Pulmonary artery endothelial cell (primary cell): Measurements from ENCODE around the gene CHRM5. TPM values are rescaled to one million over a fixed set of nuclear protein-coding genes. Genes with fewer than 3 reads are reported as not detected.
A peak's percentile ranks its signal among the peaks of the same experiment; 100 is the strongest.
"Not testable (repeated sequence)": the region's sequence is repeated elsewhere in the genome, so short reads cannot be mapped to it uniquely, and the experiment has no call there.

Experiments
- DNase-seq: peaks from one replicate; pipeline ENCODE4 v3.0.0-alpha.2; 2011; ENCODE audit warnings: low read depth, low spot score
- total RNA-seq: library from RNA; depleted of rRNA; stranded (reverse); fragments of >200 nt; gene quantifications from 2 replicates; pipeline ENCODE4 v1.2.3, GENCODE V29; 2014

CHRM5 gene
- total RNA-seq, 1 donor from 2014 or later: not detected

DNA sequence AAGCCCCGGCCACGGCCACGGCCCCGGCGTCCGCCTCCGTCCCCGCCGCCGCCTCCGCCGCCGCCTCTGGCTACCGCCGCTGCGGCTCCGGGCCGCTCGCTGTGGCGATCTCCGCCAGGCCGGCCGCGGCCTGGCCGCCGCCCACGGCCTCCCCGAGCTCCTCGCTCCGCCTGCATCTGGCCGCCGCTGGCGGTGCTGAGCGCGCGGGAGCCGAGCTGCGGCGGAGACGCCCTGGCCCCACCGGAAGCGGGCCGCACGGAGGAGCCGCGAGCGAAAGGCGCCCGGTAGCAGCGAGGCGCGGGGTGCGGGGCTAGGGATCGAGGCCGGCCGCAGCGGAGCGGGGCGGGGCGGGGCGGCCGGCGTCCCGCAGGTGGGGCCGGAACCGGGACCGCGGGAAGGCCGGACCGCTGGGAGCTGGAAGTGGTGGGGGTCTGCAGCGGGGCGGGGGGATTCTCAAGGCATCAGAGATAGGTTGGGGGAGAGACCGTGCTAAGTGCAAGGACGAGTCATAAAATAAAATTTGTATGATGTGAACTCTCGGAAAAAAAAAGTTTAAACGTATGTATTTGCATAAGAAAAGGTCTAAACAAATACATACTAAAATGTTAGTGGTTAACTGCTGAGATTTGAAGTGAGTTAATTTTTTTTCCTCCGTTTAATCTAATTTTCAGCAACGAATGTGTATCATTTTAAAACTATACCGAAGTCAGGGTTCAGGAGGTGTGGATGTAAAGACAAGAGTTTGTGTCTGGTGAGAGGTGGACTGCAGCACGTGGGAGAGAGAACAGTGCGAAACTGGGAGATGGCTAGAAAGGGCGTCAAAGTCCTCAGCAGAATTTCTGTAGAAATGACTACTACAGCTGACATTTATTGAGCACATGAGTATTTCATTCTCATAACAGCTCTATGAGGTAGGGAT is 70.8 kb downstream of the CHRM5 start, which contains the start of gene AVEN:
TSS of gene AVEN (minus strand) at position 334 of the 919 bp plus-strand sequence. CDS start at position 176, 158 bp downstream.
- no peak for DNase-seq

DNA sequence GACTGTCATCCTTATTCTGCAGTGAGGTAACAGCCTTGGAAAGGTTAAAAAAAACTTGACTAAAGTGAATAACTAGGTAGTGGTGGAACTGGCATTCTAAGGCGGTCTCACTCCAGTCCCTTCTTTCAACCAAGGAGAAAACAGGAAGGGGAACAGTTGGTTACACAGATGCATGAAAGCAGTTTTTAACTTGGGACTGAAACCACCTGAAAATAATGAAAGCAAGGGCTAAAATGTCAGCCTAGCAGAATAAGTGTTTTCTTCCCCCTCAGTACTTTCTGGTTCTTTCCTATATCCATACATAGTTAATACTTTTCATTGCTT is 71.5 kb downstream of the CHRM5 start:
- DNase-seq: no peak

DNA sequence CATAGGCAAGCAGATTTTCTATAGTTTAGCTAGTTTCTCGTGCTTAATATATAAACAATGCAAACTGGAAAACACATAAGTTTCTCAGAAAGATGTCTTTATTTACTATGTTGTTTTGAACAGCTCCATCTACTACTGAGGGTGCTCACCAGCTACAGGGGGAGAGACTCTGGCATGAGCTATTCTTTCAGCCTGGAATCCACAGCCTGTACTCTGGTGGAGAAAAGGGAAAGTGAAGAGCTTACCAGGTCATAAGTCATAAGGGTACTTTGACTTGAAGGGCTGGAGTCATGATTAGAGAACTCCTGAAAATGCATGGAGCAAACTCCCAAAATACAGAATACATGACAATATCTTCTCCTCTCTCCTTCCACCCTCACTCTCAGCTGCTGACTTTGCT is 75.1 kb downstream of the CHRM5 start:
- no peak for DNase-seq

DNA sequence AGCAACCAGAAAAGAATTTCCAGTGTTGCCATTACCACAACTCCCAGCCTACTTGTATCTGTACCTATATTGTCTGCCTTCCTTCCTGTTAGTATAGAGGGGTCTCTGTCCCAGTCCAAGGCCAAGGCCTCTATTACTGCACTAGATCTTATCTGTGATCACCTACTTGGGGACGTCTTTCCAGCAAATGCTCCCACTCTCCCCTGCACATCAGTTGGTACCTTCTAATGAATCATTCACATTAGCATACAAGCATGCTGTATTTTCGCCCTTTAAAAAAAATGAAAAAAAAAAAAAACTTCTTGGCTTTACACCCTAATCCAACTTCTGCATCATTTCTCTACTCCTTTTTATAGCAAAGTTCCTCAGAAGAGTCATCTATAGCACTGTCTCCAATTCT is 75.5 kb downstream of the CHRM5 start:
- DNase-seq: no peak

DNA sequence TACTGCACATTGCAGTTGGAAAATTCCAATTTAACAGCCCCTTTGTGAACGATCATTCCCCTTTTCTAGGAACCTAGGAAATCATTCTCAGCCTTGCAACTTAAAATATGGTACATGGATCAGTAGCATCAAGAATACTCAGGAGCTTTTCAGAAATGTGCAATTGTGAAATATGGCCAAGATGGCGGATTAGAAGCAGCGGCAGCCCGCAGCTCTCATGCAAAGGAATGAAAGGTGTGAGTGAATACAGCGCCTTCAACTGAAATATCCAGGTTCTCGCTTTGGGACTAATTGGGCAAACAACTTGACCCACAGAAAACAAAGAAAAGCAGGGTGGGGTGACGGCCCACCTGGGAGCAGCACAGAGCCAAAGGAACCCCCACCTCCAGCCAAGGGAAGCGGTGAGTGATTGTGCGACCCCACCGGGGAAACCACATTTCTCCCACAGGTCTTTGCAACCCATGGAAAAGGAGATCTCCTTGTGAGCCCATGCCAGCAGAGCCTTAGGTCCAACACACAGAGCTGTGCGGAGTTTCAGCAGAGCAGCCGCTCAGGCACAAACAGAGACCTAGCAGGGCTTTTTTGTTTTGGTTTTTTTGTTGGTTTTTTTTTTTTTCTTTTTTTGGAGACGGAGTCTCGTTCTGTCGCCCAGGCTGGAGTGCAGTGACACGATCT is 78.3 kb downstream of the CHRM5 start:
- no peak for DNase-seq

DNA sequence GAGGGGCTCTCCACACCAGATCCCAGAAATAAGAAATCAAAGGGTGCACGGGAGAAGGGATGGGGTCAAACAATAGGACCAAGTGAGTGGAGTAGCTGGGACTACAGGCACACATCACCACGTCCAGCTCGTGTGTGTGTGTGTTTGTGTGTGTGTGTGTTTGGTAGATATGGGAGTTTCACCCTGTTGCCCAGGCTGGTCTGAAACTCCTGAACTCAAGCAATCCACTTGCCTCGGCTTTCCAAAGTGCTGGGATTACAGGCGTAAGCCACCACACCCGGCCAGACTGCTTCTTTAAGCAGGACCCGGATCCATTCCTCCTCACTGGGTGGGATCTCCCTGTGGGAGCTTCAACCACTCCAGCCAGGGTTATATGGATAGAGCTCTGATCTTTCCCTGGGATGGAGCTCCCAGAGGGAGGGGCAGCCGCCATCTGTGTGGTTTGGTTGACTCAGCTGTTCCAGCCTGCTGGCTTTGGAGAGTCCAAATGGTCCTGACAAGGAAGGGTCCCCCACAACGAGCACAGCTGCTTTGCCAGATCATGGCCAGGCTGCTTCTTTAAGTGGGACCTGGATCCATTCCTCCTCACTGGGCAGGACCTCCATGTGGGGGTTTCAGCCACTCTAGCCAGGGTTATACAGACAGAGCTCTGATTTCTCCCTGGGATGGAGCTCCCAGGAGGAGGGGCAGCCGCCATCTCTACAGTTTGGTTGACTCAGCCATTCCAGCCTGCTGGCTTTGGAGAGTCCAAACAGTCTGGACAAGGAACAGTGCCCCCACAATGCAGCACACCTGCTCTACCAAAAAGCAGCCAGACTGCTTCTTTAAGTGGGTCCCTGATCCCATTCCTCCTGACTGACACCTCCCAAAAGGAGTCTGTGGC is 79.8 kb downstream of the CHRM5 start:
- no peak for DNase-seq

DNA sequence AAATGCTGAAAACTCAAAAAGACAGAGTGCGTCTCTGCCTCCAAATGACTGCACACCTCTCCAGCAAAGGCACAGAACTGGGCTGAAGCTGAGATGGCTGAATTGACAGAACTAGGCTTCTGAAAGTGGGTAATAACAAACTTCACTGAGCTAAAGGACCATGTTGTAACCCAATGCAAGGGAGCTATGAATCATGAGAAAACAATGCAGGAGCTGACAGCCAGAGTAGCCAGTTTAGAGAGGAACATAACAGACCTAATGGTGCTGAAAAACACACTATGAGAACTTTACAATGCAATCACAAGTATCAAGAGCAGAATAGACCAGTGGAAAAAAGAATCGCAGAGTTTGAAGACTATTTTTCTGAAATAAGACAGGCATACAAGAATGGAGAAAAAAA is 80.8 kb downstream of the CHRM5 start:
- DNase-seq: no peak

DNA sequence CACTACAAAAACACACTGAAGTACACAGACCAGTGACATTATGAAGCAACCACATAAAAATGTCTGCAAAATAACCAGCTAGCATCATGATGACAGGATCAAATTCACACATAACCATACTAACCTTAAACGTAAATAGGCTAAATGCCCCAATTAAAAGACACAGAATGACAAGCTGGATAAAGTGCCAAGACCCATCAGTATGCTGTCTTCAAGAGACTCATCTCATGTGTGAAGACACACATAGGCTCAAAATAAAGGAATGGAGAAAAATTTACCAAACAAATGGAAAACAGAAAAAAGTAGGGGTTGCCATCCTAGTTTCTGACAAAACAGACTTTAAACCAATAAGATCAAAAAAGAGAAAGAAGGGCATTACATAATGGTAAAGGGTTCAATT is 82.1 kb downstream of the CHRM5 start:
- not testable (repeated sequence) for DNase-seq

DNA sequence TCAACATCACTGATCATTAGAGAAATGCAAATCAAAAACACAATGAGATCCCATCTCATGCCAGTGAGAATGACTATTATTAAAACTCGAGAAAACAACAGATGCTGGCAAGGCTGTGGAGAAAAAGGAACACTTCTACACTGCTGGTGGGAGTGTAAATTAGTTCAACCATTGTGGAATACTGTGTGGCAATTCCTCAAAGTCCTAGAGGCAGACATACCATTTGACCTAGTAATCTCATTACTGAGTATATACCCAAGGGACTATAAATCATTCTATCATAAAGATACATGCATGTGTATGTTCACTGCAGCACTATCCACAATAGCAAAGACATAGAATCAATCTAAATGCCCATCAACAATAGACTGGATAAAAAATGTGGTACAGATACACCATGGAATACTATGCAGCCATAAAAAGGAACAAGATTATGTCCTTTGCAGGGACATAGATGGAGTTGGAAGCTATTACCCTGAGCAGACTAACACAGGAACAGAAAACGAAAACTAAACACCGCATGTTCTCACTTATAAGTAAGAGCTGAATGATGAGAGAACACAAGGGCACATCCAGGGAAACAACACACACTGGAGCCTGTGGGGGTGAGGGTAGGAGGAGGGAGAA is 85.9 kb downstream of the CHRM5 start:
- DNase-seq: no peak

DNA sequence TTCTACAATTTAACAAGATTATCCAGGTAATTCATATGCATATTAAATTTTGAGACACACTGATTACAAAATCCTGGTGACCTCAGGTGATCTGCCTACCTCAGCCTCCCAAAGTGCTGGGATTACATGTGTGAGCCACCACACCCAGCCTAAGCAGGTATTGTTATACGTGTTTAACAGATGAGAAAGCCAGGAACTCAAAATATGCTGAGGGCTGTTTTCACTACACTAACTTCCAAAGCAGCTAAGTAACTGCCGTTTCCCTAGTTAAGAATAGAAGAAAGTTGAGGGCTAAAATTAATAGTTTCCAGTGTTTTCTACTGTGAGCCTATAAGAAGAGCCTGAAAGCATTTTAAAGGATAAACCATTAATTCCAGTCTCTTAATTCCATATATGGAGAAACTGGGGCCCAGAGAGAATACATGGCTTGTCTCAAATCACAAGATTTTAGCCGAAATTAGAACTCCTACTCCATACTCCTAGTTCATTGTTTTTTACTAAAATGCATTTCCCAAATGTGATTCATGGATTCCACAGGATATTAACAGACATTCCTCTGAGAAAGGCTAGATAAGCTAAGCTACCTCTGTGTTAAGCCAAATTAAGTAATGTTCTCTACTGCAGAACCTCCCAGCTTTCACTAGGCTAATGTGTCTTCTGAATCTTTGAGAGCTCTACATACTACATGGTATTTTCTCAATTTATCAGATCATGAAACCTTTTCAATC is 87.7 kb downstream of the CHRM5 start:
- DNase-seq: peak; percentile 57

DNA sequence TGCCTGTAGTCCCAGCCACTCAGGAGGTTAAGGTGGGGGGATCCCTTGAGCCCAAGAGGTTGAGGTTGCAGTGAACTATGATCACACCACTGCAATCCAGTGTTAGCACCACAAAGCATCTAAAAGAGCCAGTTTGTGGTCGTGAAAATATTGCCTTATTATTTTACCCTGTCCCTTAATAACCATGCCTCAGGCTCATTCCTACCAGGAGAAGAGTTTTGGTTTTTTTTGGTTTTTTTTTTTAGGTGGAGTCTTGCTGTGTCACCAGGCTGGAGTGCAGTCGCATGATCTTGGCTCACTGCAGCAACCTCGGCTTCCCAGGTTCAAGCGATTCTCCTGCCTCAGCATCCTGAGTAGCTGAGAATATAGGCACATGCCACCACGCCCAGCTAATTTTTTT is 88.6 kb downstream of the CHRM5 start:
- DNase-seq: no peak

DNA sequence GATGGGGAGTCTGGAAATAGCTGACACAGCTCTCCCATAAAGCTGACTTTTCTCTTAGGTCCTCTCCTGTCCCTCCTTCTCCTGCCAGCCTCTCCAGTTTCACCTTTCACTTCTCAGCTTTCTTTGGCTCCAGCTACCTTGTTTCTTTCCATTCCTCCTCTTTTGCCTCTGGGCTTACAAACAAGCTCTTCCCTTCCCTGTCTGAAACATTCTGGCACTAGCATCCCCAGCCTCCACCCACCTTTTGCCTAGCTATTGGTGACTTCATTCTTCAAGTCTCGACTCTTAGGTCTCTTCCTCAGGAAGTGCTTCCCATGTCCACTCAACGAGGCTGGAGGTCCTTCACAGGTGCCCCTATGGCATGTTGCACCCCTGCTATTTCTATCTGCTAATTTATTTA is 91.2 kb downstream of the CHRM5 start:
- DNase-seq: no peak

DNA sequence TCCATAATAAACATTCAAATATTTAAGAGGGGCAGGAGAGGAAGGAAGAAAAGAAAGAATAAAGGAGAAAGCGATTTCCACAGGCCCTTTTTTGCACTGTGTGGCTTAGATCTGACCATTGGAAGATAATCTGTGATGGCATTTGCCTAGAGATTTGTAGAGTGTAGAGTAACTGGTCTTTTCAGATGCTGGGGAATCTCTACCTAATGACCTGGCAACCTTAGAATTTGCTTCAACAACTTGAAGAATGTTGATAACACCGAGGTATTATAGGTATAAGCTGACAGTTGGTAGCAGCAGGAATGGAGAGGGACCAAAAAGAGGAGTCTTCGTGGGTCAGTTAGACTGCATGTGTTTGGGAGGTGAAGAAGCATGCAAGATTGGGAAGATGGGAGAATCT is 91.6 kb downstream of the CHRM5 start:
- DNase-seq: no peak

DNA sequence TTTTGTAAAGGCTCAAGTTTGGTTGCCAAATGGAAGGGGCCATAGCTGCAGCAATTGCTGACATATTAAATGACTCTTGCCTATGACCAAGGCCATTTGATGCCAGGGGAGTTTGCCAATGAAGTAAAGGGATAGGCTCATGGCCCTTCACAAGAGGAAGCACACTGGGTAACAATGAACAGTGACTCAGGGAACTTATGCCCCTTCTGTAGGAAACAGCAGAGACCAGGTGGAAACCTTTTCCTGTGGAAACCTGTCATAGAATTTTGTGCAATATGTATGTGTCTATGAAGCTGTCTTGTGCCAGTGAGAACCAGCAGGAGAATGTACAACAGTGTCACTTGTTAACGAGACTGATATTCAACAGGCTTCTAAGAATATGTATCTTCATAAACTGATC is 96.1 kb downstream of the CHRM5 start:
- no peak for DNase-seq

DNA sequence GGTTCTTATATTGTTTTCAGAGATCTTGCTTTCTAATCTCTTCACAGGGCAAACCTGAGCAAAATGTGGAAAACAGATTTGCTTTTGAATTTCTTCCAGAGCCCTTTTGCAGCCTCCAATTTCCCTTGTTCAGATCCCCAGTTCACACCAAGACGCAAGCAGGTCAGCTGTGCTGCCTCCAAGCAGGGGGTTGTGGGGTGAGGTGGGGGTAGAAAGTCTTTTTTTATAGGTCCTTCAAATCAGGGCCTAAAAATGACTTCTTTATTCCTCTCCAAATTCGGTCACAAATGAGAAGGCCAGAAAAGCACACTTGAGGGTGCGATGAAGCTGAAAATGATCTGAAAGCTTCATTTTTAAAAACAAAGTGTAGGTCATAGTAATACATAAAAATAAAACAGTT is 97.0 kb downstream of the CHRM5 start:
- no peak for DNase-seq

DNA sequence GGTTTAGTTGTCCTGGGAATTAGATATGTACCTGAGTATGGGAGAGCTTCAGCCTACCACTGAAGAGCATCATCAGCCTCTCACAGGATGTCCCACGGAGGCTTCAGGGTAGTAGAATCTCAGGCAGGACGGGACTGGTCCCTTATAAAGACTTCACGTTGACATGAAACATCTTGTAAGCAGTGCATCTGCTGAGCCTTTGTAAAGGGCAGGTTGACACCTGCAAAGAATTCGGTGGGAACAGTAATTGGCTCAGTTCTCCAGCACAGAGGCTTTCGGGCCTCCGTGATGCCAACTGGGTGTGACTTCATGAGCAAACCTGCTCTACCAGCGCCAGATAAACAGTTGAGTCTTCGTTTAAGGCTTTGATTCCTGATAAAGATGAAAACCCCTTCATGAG is 97.6 kb downstream of the CHRM5 start:
- DNase-seq: no peak

DNA sequence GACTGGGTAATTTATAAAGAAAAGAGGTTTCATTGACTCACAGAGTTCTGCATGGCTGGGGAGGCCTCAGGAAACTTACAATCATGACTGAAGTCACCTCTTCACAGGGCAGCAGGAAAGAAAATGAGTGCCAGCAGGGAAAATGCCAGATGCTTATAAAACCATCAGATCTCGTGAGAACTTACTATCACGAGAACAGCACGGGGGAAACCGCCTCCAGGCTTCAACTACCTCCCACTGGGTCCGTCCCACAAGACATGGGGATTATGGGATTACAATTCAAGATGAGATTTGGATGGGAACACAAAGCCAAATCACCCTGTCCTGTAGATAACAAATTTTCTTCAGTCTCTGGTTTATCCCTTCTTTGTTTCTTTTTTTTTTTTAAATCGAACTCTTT is 101.7 kb downstream of the CHRM5 start:
- DNase-seq: no peak

DNA sequence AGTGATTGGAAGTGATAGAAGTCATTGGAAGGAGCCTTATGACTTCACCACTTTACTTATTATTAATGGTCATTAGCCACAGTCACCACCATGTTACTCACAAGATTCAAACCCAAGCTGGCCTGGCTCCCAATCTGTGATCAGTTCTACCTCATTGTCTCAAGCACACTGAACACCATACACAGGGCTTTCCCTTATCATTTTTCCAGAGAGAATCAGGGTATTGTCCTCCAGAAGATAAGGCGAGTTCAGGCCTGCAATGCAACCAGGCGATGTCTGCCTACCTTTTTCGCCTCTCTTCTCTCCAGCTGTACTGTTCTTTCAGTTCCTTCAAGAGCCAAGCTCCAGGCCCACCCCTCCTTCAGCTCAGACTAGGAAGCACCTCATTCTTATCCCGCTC is 108.5 kb downstream of the CHRM5 start:
- no peak for DNase-seq

DNA sequence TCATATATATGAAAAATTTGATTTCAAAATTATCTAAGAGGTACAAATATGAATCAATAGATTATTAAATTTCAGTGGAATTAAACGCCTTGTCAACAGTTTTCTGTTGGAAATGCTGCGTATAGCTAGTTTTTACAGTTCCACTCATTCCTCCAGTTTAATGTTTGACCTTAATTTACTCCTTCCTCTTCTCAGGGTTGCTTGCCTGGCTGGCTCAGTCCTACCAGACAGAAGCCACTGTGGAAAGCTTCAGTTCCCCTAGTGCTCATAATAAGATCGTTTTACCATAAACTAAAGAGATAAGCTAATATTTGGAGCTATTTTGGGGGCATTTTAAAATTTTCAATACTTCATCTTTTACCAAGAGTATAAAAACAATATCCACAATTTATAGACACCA is 110.6 kb downstream of the CHRM5 start:
- no peak for DNase-seq

DNA sequence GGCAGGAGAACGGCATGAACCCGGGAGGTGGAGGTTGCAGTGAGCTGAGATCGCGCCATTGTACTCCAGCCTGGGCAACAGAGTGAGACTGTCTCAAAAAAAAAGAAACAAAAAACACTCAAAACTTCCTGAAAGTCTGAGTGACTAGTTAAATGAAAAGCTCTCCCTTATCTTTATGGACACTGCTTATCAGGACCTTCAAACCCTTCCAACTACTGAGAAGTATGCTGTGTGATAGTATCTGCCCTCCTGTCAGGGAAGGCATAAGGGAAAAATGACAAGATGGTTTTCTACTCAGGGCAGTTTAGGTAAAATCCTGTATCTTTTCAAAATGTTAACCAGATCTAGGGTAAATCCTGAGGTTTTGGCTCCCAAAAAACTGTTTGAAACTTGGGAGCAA is 111.6 kb downstream of the CHRM5 start:
- DNase-seq: no peak

DNA sequence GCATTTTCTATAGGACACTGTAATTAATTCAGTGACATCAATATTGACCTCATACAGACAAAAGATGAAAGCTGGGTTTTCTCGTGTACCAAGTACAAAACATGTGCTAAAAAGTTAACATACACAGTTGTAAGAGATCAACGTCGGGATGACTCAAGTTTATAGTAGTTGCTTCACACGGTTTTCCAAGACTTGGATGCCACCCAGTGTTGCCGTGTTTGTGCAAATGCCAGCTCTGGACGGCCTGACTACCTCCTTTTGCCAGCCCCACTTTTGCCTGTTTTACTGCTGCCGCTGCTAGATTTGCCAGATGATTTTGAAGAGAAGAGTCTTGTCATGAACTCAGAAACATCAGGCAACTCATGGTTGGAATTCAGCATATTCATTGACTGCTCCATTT is 115.8 kb downstream of the CHRM5 start:
- DNase-seq: no peak
